Measurements from ENCODE around the gene COL23A1.

GRCh38 chr5:178192244-178192643, 397.9 kb downstream of the COL23A1 start:
- TF ChIP-seq POLR2A (IDR thresholded peaks at IDR 0.05; ENCODE audit: low read depth) (no peak), CTCF (IDR thresholded peaks at IDR 0.05) (no peak)
